Measurements from ENCODE around the gene ADAP1. TPM values are rescaled to one million over a fixed set of nuclear protein-coding genes. Genes with fewer than 3 reads are reported as not detected.
A peak's percentile ranks its signal among the peaks of the same experiment; 100 is the strongest.
"Not testable (repeated sequence)": the region's sequence is repeated elsewhere in the genome, so short reads cannot be mapped to it uniquely, and the experiment has no call there.

Gene ADAP1
- total and polyA plus RNA-seq, 4 donors, result 30.8 to 116 (median 79.0) TPM

DNA sequence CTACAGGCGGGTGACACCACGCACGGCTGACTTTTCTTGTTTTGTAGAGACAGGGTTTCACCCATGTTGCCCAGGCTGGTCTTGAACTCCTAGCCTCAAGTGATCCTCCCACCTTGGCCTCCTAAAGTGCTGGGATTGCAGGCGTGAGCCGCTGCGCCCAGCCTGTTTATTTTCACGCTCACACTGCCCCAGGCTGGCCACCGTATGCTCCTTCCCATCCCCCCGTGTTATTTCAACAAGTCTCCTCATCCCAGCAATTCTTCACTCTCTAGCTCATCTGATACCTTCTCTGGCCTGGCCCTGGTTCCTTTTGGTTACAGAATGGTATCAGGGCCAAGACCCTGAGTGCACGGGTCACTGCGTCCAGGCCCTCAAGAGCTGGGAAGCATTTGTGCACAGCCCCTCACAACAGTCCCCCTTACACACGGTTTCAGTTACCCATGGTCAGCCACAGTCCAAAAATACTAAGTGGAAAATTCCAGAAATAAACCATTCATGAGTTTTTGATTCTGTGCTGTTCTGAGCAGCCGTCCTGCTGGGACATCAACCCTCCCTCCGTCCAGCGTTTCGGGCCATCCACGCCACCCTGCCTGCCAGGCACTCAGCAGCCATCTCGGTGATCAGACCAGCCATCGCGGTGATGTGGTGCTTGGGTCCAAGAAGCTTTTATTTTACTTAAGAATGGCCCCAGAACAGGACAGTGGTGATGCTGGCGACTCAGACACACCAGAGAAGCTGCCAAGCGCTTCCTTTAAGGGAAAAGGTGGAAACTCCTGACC is 12.0 kb upstream of the ADAP1 start:
- WGBS (ENCODE audit: insufficient coverage), result 91% methylated on average over 21 of the region's 22 CpGs
- H3K4me3 ChIP-seq (ENCODE audit: low read depth, low read length), result no peak overlapping the region

DNA sequence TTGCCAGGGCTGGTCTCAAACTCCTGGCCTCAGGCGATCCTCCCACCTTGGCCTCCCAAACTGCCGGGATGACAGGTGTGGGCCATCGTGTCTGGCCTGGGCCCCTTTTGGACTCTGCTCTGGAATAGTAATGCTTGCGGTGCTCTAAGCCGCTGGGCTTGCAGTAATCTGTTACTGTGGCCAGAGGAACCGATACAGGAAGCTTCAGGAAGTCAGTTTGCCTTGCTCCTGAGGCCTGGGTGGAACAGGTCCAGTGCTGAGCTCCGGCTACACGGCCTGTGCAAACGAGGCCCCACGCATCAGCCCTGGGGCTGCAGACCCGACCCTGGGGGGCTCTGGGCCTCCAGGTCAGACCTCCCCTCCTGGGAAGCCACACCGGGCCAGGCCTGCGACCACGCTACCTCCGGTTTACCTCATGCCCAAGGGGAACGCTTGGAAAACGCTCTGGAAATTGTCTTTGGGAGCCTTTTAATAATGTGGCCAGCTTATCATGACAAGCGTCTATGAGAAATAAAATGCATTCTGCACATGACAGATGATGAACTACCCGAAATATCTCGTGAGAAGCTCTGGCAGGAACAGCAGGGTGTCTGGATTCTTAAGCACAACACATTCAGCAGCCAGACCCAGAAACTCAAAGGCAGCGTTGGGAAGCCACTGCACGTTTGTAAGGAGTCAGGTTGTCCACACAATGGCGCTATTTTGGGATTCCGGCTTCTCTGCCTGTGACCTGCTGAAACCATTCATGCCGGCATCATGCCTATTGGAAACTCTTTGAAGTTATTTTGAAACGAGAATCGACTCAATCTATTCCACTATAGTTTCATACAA is 10.1 kb upstream of the ADAP1 start:
- H3K4me1 ChIP-seq (ENCODE audit: control insufficient read depth, insufficient read depth, low read length), result peaks cover 15% of the 10 kb centered on the region
- no peak overlapping the region for H3K27ac ChIP-seq (ENCODE audit: low read depth, low read length)
- peak in 2 of 6 donors; percentile 25 to 85 for DNase-seq (ENCODE audit: low read depth in 4 of 6, low spot score in 6 of 6)
- H3K36me3 ChIP-seq (ENCODE audit: control insufficient read depth, insufficient read depth, low read length), result peaks cover 40% of the 10 kb centered on the region
- H3K4me3 ChIP-seq (ENCODE audit: low read depth, low read length), result no peak overlapping the region
- 61% methylated on average over 23 of the region's 27 CpGs for WGBS (ENCODE audit: insufficient coverage)
- H3K27me3 ChIP-seq (ENCODE audit: control insufficient read depth, insufficient read depth, low read length), result no peaks in the 10 kb centered on the region
- no peaks in the 10 kb centered on the region for H3K9me3 ChIP-seq (ENCODE audit: control insufficient read depth, insufficient read depth, low read length)

More for the DNA sequence above, 12.0 kb upstream of the ADAP1 start:
- Histone ChIP-seq H3K36me3 (ENCODE audit: control insufficient read depth, insufficient read depth, low read length) (peaks cover 54% of the 10 kb centered on the region), H3K9me3 (ENCODE audit: control insufficient read depth, insufficient read depth, low read length) (no peaks in the 10 kb centered on the region), H3K27me3 (ENCODE audit: control insufficient read depth, insufficient read depth, low read length) (no peaks in the 10 kb centered on the region), H3K4me1 (ENCODE audit: control insufficient read depth, insufficient read depth, low read length) (peaks cover 15% of the 10 kb centered on the region), H3K27ac (ENCODE audit: low read depth, low read length) (no peak overlapping the region)
- DNase-seq (ENCODE audit: low read depth in 4 of 6, low spot score in 6 of 6), result no peak

DNA sequence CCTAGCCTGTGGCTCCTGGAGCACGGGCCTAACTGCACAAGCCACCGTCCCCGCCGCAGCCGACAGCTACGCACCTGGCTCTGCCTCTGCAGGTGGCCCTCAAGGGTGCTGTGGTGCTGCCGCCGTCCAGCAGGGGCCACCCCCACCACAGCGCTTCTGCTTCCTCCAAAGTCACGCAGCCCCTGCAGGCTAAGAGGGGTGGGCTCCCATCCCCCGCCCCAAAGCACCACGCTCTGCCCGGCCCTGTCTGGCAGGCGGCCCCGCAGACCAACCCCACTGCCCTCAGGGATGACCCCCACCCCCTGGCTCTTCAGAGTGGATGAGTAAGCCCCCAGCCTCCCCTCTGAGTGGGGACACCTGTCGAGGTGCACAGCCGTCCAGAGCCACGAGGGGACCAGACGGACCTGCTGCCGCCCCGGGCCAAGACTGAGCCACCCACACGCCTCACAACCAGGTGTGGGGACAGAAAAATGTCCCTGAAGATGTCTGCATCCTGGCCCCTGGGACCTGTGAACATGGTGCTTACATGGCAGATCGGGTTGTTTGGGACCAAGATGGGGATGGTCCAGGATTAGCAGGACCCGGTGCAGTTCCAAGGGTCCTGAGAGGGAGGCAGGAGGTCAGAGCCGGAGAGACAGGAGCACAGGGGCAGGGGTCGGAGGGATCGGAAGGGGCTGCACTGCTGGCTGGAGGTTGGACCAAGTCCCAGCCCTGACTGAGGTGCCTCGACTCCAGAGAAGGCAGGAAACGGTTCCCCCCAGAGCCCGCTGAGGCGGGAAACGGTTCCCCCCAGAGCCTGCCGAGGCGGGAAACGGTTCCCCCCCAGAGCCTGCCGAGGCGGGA is 9.0 kb upstream of the ADAP1 start:
- H3K9me3 ChIP-seq (ENCODE audit: control insufficient read depth, insufficient read depth, low read length), result no peaks in the 10 kb centered on the region
- H3K4me3 ChIP-seq (ENCODE audit: low read depth, low read length), result no peak overlapping the region
- WGBS (ENCODE audit: insufficient coverage), result 70% methylated on average over 27 of the region's 37 CpGs
- H3K27ac ChIP-seq (ENCODE audit: low read depth, low read length), result no peak overlapping the region
- peaks cover 15% of the 10 kb centered on the region for H3K4me1 ChIP-seq (ENCODE audit: control insufficient read depth, insufficient read depth, low read length)
- no peaks in the 10 kb centered on the region for H3K27me3 ChIP-seq (ENCODE audit: control insufficient read depth, insufficient read depth, low read length)
- no peak for DNase-seq (ENCODE audit: low read depth in 4 of 6, low spot score in 6 of 6)
- peaks cover 31% of the 10 kb centered on the region for H3K36me3 ChIP-seq (ENCODE audit: control insufficient read depth, insufficient read depth, low read length)

GRCh38 chr7:962401-963081 is 8.1 kb upstream of the ADAP1 start:
- Histone ChIP-seq H3K27me3 (ENCODE audit: control insufficient read depth, insufficient read depth, low read length) (no peaks in the 10 kb centered on the region), H3K27ac (ENCODE audit: low read depth, low read length) (no peak overlapping the region), H3K36me3 (ENCODE audit: control insufficient read depth, insufficient read depth, low read length) (peaks cover 30% of the 10 kb centered on the region), H3K4me1 (ENCODE audit: control insufficient read depth, insufficient read depth, low read length) (peaks cover 24% of the 10 kb centered on the region), H3K4me3 (ENCODE audit: low read depth, low read length) (no peak overlapping the region), H3K9me3 (ENCODE audit: control insufficient read depth, insufficient read depth, low read length) (no peaks in the 10 kb centered on the region)
- no peak for DNase-seq (ENCODE audit: low read depth in 4 of 6, low spot score in 6 of 6)
- WGBS (ENCODE audit: insufficient coverage), result 83% methylated on average over 14 of the region's 17 CpGs

DNA sequence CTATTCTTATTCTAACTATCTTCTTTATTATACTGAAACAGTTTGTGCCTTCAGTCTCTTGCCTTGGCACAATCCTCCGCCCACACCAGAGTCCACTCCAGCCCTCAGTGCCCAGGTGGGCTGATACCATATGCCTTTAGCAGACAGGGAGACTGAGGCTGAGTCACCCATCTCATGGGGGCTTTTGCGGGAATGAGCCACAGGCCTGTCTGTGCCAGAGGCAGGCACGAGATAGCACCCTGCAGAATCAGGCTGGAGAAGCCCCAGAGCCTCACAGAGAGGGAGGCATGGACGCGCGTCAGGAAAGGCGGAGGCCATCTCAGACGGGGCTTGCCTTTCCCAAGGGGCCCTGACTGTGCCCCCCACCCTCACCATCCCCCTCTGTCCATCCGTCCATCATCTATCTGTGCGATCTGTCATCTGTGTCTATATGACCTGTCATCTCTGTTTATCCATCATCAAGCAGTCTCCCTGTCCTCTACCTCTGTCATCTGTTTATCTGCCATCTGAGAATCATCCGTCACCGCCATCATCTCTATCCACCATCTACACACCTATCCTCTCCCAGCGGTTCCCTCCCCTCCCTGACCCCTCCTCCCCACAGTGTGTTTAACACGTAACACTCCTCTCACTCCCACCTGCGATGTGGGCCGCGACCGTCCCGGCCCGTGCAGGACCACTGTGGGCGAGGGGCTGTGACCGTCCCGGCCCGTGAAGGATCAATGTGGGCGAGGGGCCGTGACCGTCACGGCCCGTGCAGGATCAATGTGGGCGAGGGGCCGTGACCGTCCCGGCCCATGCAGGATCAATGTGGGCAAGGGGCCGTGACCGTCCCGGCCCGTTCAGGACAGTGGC is 7.3 kb upstream of the ADAP1 start:
- Histone ChIP-seq H3K27me3 (ENCODE audit: control insufficient read depth, insufficient read depth, low read length) (no peaks in the 10 kb centered on the region), H3K36me3 (ENCODE audit: control insufficient read depth, insufficient read depth, low read length) (peaks cover 23% of the 10 kb centered on the region), H3K9me3 (ENCODE audit: control insufficient read depth, insufficient read depth, low read length) (no peaks in the 10 kb centered on the region), H3K4me1 (ENCODE audit: control insufficient read depth, insufficient read depth, low read length) (peaks cover 26% of the 10 kb centered on the region), H3K4me3 (ENCODE audit: low read depth, low read length) (no peak overlapping the region), H3K27ac (ENCODE audit: low read depth, low read length) (no peak overlapping the region)
- WGBS (ENCODE audit: insufficient coverage), result 90% methylated on average over 37 of the region's 37 CpGs
- DNase-seq (ENCODE audit: low read depth in 4 of 6, low spot score in 6 of 6), result no peak

- not testable (repeated sequence) for DNase-seq (ENCODE audit: low read depth in 4 of 6, low spot score in 6 of 6); H3K27me3 ChIP-seq (ENCODE audit: control insufficient read depth, insufficient read depth, low read length); H3K27ac ChIP-seq (ENCODE audit: low read depth, low read length); H3K9me3 ChIP-seq (ENCODE audit: control insufficient read depth, insufficient read depth, low read length); H3K4me3 ChIP-seq (ENCODE audit: low read depth, low read length)
- peaks cover 15% of the 10 kb centered on the region for H3K36me3 ChIP-seq (ENCODE audit: control insufficient read depth, insufficient read depth, low read length)
- H3K4me1 ChIP-seq (ENCODE audit: control insufficient read depth, insufficient read depth, low read length), result peaks cover 26% of the 10 kb centered on the region
- 47% methylated on average over 3 of the region's 13 CpGs for WGBS (ENCODE audit: insufficient coverage)
These were observed 6.5 kb upstream of the ADAP1 start for GRCh38 chr7:960972-961371.

- DNase-seq (ENCODE audit: low read depth in 4 of 6, low spot score in 6 of 6), result peak in 1 of 6 donors; percentile 45
- no peaks in the 10 kb centered on the region for H3K9me3 ChIP-seq (ENCODE audit: control insufficient read depth, insufficient read depth, low read length)
- H3K4me1 ChIP-seq (ENCODE audit: control insufficient read depth, insufficient read depth, low read length), result peaks cover 26% of the 10 kb centered on the region
- H3K27ac ChIP-seq (ENCODE audit: low read depth, low read length), result no peak overlapping the region
- no peak overlapping the region for H3K4me3 ChIP-seq (ENCODE audit: low read depth, low read length)
- H3K36me3 ChIP-seq (ENCODE audit: control insufficient read depth, insufficient read depth, low read length), result peaks cover 15% of the 10 kb centered on the region
- H3K27me3 ChIP-seq (ENCODE audit: control insufficient read depth, insufficient read depth, low read length), result no peaks in the 10 kb centered on the region
- WGBS (ENCODE audit: insufficient coverage), result 75% methylated on average over 26 of the region's 31 CpGs
These were observed 5.9 kb upstream of the ADAP1 start for GRCh38 chr7:960269-960871.

- H3K27me3 ChIP-seq (ENCODE audit: control insufficient read depth, insufficient read depth, low read length); H3K27ac ChIP-seq (ENCODE audit: low read depth, low read length); H3K4me3 ChIP-seq (ENCODE audit: low read depth, low read length); DNase-seq (ENCODE audit: low read depth in 4 of 6, low spot score in 6 of 6); H3K9me3 ChIP-seq (ENCODE audit: control insufficient read depth, insufficient read depth, low read length): not testable (repeated sequence)
- peaks cover 15% of the 10 kb centered on the region for H3K36me3 ChIP-seq (ENCODE audit: control insufficient read depth, insufficient read depth, low read length)
- peaks cover 28% of the 10 kb centered on the region for H3K4me1 ChIP-seq (ENCODE audit: control insufficient read depth, insufficient read depth, low read length)
- 100% methylated on average over 6 of the region's 10 CpGs for WGBS (ENCODE audit: insufficient coverage)
These were observed 5.3 kb upstream of the ADAP1 start for GRCh38 chr7:959740-960139.
